GM18861 (cell line): ENCODE results near the gene MESP1.

Source experiments
- ATAC-seq: cut with Tn5 transposase; IDR thresholded peaks from one replicate; pipeline ENCODE4 v1.9.1; 2021; ENCODE audit not compliant: unreplicated experiment

Gene MESP1

DNA sequence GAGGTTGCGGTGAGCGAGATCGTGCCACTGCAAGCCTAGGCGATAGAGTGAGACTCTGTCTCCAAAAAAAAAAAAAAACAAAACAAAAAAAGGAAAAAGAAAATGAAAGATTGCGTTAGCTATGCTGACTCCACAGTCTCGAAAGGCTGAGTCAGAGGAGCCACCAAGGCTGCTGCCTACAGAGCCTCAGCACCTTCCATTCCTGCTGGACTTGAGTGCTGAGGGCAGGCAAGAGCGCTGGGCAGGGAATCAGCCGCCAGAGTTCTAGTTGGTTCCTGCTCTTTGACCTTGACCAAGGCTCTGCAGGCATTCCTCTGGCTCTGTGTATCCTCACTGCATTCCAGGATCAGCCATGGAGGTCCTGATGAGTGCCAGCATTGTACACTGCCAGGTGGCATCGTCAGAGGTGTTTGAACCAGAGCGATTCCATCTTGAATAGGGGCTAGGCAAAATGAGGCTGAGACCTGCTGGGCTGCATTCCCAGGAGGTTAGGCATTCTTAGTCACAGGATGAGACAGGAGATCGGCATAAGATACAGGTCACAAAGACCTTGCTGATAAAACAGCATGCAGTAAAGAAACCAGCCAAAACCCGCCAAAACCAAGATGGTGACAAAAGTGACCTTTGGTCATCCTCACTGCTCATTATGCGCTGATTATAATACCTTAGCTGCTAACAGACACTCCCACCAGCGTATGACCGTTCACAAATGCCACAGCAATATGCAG lies 31.0 kb upstream of the MESP1 start:
- ATAC-seq = no peak

- ATAC-seq = no peak
Measured at GRCh38 chr15:89781055-89781454, 30.0 kb upstream of the MESP1 start.

- ATAC-seq = no peak
Measured at GRCh38 chr15:89780601-89781000, 29.6 kb upstream of the MESP1 start.

GRCh38 chr15:89778861-89779260 lies 27.8 kb upstream of the MESP1 start:
- no peak for ATAC-seq

GRCh38 chr15:89777782-89778380 lies 26.8 kb upstream of the MESP1 start:
- ATAC-seq = no peak

DNA sequence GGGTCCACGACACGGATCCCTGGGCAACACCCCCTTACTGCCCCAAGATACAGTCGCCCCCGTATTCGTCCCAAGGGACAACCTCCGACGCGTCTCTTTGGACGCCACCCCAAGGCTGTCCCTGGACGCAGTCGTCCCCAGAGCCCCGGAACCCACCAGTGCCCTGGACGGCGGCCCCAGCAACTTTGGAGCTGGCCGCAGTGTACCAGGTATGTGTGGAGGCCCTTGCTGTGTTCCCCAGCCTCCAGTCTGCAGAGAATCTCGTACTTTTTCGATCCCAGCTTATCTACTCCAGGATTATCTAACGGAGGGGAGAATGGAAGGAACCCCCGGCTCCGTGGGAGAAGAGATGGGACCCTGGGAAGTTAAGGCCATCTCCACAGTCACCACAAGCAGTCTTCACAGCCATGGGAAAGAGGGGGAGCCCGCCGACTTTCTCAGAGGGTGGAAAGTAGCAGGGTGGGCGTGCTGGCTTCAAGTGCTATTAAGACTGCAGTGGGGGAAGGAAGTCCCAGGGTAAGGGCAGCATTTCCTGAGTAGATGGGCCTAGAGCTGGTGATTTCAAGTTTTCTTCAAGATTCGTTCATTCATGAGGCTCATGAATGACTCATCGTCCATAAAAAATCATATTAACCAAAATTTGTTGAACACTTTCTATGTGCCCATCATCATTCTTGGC lies 26.2 kb upstream of the MESP1 start:
- ATAC-seq = no peak

DNA sequence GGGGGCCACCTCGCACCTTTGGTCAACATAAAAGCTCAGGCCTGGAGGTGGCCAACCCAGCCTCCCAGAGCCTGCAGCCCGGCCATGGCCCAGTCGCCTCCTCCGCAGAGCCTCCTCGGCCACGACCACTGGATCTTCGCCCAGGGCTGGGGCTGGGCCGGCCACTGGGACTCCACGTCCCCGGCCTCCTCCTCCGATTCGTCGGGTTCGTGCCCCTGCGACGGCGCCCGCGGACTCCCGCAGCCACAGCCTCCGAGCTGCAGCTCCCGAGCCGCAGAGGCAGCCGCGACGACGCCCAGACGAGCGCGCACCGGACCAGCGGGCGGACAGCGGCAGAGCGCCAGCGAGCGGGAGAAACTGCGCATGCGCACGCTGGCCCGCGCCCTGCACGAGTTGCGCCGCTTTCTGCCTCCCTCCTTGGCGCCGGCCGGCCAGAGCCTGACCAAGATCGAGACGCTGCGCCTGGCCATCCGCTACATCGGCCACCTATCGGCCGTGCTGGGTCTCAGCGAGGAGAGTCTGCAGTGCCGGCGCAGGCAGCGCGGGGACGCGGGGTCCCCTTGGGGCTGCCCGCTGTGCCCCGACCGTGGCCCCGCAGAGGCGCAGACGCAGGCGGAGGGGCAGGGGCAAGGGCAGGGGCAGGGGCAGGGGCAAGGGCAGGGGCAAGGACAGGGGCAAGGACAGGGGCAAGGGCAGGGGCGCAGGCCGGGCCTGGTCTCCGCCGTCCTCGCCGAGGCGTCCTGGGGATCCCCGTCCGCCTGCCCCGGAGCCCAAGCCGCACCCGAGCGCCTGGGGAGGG lies 25.4 kb upstream of the MESP1 start, which contains the start of gene MESP2:
Gene MESP2, plus strand, starts transcription at position 59 of the 799 bp plus-strand sequence. Its CDS starts 26 bp downstream, at position 85.
- ATAC-seq = no peak

GRCh38 chr15:89775815-89776214 lies 24.8 kb upstream of the MESP1 start:
- ATAC-seq = no peak

DNA sequence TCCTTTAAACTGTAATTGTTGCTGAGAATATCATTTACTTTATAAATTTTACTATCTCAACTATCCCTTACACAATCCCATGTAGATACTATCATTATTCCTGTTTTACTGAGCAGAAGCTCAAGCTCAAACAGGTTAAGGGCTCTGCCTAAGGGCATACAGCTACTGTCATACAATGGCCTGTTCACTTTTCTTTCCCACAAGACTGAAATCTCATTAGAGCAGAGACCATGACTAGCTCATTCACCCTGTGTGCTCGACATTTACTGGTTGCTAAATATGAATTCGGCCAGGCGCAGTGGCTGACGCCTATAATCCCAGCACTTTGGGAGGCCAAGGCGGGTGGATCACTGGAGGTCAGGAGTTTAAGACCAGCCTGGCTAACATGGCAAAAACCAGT lies 23.4 kb upstream of the MESP1 start:
- no peak for ATAC-seq

DNA sequence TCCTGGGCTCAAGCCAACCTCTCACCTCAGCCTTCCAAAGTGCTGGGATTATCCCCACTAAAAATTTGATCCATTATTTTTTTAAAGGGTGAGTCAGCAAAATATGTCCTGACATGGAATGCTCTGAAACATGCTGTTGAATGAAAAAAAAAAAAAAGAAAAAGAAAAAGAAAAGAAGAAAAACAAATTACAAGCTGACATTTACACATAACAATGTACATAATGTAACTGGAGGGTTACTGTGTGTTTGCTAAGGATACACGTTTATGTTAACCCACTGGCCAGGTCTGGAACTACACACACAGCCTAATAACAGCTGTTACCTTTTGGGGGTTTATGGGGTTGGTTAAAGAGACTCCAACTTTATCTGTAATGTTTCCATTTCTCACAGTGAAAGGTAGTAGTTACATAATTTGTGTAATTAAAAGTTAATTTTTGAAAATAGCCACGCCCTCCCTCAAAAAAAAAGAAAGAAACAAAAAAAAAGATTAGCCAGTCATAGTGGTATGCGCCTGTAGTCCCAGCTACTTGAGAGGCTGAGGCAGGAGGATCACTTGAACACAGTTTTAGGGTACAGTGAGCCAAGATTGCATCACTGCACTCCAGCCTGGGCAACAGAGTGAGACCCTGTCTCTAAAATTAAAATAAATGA lies 22.0 kb upstream of the MESP1 start:
- no peak for ATAC-seq

- ATAC-seq = no peak
Measured at GRCh38 chr15:89770041-89770440, 19.0 kb upstream of the MESP1 start.

GRCh38 chr15:89769366-89769765 lies 18.3 kb upstream of the MESP1 start:
- ATAC-seq = no peak

DNA sequence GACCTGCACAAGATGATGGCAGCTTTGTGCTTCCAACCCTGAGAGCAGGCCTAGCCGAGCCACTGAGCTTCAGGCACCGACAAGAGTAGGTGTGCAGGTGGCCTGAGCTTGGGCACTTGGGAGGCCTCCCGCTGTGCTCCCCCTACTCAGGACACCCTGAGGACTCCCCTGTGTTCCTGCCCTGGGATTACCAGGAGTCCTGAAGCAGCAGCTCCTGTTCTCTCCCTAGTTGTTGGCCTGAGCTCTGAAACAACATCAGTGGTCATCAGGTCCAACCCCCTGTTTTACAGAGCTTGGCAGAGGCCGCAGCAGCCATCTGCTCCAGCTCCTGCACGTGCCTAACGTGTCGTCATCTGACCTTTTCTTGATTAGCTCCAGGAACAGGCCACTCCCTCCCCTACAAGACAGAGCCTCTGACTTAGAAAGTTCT lies 17.0 kb upstream of the MESP1 start:
- no peak for ATAC-seq

- ATAC-seq = no peak
Measured at GRCh38 chr15:89767411-89767915, 16.4 kb upstream of the MESP1 start.

DNA sequence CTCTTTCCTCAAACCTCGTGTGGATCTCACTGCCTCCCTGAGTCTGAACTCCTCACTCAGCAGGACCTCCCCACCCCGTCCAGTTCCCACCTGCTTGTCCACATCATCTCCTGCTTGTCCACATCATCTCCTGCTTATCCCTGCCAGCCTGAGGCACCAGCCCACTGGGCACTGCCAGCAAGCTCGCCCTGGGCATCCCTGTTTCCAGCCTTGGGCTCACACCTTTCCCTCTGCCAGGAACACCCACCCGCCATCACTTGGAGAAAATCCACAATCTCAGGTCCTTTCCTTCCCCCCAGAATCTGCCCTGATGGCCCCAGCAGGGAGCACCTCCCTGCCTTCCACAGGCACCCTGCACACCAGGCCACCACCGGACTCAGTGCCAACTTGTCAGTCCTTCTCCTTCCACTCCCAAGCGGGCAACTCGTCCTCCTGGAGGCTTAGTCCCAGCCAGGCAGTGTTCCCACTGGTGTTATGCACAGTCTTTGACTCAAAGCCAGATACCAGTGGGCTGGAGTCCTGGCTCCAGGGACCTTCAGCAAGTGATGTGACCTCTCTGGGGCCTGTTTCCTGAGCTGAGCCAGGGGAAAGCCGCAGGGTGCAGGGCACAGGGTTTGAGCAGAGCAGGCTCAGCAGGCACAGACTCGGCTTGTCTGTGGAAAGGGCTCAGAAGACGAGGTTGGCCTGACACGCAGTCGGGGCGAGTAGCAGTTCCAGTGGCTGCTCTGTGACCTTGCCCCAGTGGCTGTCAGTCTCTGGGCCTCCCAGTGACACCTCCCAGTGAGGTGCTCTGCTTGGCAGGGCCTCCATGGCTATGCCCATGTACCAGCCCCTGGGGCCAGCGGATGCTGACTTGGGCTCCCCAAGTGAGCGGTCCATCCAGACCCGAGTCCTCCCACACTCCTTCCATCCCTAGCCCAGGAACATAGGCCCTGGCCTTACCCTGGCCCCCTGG lies 15.6 kb upstream of the MESP1 start:
- no peak for ATAC-seq

GRCh38 chr15:89765694-89766093 lies 14.6 kb upstream of the MESP1 start:
- ATAC-seq = no peak

DNA sequence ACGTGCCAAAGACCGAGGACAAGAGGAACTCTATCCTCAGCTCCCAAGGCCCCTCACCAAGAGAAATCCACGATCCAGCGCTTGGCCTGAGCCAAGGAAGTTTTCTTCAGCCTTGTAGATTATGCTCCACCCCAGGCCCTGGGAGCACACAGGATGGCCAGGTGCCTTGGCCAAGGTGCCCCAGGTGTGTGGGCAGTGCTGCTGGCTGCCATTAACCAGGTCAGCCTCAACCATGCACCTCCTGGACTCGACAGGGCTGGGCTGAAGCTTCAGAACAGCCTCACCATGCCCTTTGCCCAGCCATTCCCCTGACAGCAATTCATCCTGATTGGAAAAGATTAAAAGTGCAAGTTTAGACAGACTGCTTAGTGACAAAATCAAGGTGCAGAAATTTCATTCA lies 10.9 kb upstream of the MESP1 start:
- no peak for ATAC-seq

- ATAC-seq = no peak
Measured at GRCh38 chr15:89761009-89761831, 10.2 kb upstream of the MESP1 start.
